ENCODE measurements around the gene SEMA4D. TPM values are rescaled to one million over a fixed set of nuclear protein-coding genes. Genes with fewer than 3 reads are reported as not detected.

The SEMA4D gene
- total RNA-seq, 1 donor from 2014 or later, result 12.3 TPM

GRCh38 chr9:89354471-89354870 is 143.4 kb downstream of the SEMA4D start:
- DNase-seq (ENCODE audit: low read depth), result no peak
- TF ChIP-seq CTCF (conservative IDR thresholded peaks at IDR 0.05; ENCODE audit: low read depth, low read length), result no peak
- H3K4me3 ChIP-seq (ENCODE audit: low read depth, low read length), result no peak overlapping the region

DNA sequence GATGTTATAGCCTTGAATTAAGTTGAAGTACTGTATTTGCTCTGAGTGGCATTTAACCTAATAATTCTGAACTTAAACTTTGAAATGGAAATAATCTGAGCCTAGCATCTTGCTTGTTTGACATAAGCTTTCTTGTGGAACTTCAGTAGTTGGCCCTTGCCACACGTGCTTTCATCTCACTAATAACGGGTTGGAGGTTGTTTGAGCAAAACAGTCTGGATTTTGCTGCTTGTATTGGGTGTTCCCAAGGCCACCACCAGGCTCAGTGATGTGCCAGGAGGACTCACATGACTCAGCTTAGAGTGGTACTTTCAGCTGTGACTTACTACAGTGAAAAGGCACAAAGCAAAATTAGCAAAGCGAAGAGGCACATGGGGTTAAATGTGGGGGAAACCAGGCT is 143.9 kb downstream of the SEMA4D start:
- no peak for TF ChIP-seq CTCF (conservative IDR thresholded peaks at IDR 0.05; ENCODE audit: low read depth, low read length)
- DNase-seq (ENCODE audit: low read depth), result no peak
- H3K4me3 ChIP-seq (ENCODE audit: low read depth, low read length), result no peak overlapping the region

DNA sequence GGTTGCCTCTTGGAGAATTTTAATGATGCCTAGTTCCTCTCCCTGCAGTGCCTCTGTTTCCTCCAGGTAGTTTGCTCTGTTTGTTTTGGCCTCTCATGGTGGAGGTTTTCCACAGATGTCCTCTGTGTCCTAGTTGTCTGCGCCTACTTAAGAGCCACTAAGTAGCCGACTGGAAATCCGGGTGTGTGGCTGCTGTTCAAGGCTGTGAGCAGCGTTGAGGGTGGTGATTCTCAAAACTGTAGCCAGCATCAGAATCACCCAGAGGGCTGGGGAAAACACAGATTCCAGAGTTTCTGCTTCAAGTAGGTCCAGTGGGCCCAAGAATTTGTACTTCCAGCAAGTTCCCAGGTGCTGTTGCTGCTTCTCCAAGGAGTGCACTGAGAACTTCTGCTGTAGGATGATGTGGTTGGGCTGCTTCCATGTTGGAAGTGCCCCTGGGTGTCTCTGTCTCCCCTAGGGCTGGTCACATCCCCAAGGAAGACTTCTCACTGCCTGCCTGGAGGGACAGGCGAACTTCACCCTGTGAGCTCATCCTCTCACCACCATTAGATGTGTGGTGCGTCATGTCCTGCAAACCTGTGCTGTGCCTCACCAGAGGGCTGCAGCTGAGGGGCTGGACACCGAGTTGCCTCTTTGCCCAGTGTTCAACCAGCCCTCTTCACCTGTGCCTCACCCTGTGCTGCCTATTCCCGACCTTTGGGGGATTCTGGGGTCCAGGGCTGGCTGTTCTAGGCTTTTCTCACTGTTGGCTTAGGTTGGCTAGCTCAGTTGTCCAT is 144.9 kb downstream of the SEMA4D start:
- DNase-seq (ENCODE audit: low read depth), result no peak
- no peak for TF ChIP-seq CTCF (conservative IDR thresholded peaks at IDR 0.05; ENCODE audit: low read depth, low read length)
- no peak overlapping the region for H3K4me3 ChIP-seq (ENCODE audit: low read depth, low read length)

GRCh38 chr9:89352451-89352850 is 145.5 kb downstream of the SEMA4D start:
- DNase-seq (ENCODE audit: low read depth), result no peak
- no peak overlapping the region for H3K4me3 ChIP-seq (ENCODE audit: low read depth, low read length)
- no peak for TF ChIP-seq CTCF (conservative IDR thresholded peaks at IDR 0.05; ENCODE audit: low read depth, low read length)

GRCh38 chr9:89351584-89352300 is 146.2 kb downstream of the SEMA4D start:
- no peak for DNase-seq (ENCODE audit: low read depth)
- H3K4me3 ChIP-seq (ENCODE audit: low read depth, low read length), result no peak overlapping the region
- no peak for TF ChIP-seq CTCF (conservative IDR thresholded peaks at IDR 0.05; ENCODE audit: low read depth, low read length)

GRCh38 chr9:89350988-89351557 is 146.8 kb downstream of the SEMA4D start:
- no peak for TF ChIP-seq CTCF (conservative IDR thresholded peaks at IDR 0.05; ENCODE audit: low read depth, low read length)
- no peak overlapping the region for H3K4me3 ChIP-seq (ENCODE audit: low read depth, low read length)
- no peak for DNase-seq (ENCODE audit: low read depth)

All from epithelial cell of proximal tubule (primary cell).